ENCODE data around the gene CNGB1.

GRCh38 chr16:57889111-57889510 is 81.8 kb downstream of the CNGB1 start:
- TF ChIP-seq POLR2A (IDR thresholded peaks at IDR 0.05; ENCODE audit: borderline replicate concordance, extremely low read depth, insufficient read depth, insufficient read length) (no peak), MAX (IDR thresholded peaks at IDR 0.05) (no peak), POLR2AphosphoS5 (IDR thresholded peaks at IDR 0.05; ENCODE audit: low read depth, low read length) (no peak), CEBPB (IDR thresholded peaks at IDR 0.05; ENCODE audit: low read depth) (no peak), EZH2 (IDR thresholded peaks at IDR 0.05) (no peak), EGR1 (IDR thresholded peaks at IDR 0.05; ENCODE audit: low read depth) (no peak), RAD21 (IDR thresholded peaks at IDR 0.05; ENCODE audit: low read depth) (no peak)
- TF ChIP-seq, protein P1, sequence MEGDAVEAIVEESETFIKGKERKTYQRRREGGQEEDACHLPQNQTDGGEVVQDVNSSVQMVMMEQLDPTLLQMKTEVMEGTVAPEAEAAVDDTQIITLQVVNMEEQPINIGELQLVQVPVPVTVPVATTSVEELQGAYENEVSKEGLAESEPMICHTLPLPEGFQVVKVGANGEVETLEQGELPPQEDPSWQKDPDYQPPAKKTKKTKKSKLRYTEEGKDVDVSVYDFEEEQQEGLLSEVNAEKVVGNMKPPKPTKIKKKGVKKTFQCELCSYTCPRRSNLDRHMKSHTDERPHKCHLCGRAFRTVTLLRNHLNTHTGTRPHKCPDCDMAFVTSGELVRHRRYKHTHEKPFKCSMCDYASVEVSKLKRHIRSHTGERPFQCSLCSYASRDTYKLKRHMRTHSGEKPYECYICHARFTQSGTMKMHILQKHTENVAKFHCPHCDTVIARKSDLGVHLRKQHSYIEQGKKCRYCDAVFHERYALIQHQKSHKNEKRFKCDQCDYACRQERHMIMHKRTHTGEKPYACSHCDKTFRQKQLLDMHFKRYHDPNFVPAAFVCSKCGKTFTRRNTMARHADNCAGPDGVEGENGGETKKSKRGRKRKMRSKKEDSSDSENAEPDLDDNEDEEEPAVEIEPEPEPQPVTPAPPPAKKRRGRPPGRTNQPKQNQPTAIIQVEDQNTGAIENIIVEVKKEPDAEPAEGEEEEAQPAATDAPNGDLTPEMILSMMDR (IDR thresholded peaks at IDR 0.05 in 2 of 3, conservative IDR thresholded peaks at IDR 0.05 in 1 of 3; ENCODE audit: borderline replicate concordance in 1 of 3, insufficient read depth in 1 of 3, low read depth in 2 of 3, low read length in 2 of 3) = no peak

Data from HCT116 (cell line).